SK-N-MC (cell line): Measurements from ENCODE around the gene SLC2A9.

ENCODE experiments used
- DNase-seq: peaks from one replicate; pipeline ENCODE4 v3.0.0-alpha.2; 2011; ENCODE audit warnings: low read depth, low spot score
- H3K27ac ChIP-seq: fragments of 200-600 bp; sonication (generic); 2 replicates; pipeline ENCODE4 v1.5.1; 2016; ENCODE audit warnings: mixed run types
- H3K36me3 ChIP-seq: fragments of 200-600 bp; sonication (generic); 2 replicates; pipeline ENCODE4 v1.6.1; 2017; ENCODE audit warnings: antibody characterized with exemption, low read length, mixed read lengths; ENCODE audit not compliant: insufficient read depth
- H3K4me3 ChIP-seq: fragments of 200-600 bp; sonication (generic); 2 replicates; pipeline ENCODE4 v1.5.1; 2016
- H3K9ac ChIP-seq: fragments of 200-600 bp; sonication (generic); 2 replicates; pipeline ENCODE4 v1.8.0; 2017; ENCODE audit warnings: mixed run types, mixed read lengths; ENCODE audit not compliant: insufficient read length
- H3K9me3 ChIP-seq: fragments of 200-600 bp; sonication (generic); 2 replicates; pipeline ENCODE4 v1.6.1; 2017; ENCODE audit warnings: low read depth, mild to moderate bottlenecking, antibody characterized with exemption, low read length, moderate library complexity, mixed read lengths
- EZH2 ChIP-seq: fragments of 200-600 bp; sonication (generic); IDR thresholded peaks from one replicate; pipeline ENCODE4 v1.6.1; 2017; ENCODE audit warnings: antibody characterized with exemption
- FOXP2 ChIP-seq: optimal IDR thresholded peaks from 2 replicates; pipeline ENCODE3; 2011; ENCODE audit warnings: mild to moderate bottlenecking, moderate library complexity; ENCODE audit not compliant: insufficient read depth; ENCODE audit errors: extremely low read length, control extremely low read depth
- POLR2AphosphoS5 ChIP-seq: IDR thresholded peaks from 2 replicates; pipeline ENCODE4 v1.6.1; 2012; ENCODE audit warnings: mild to moderate bottlenecking, low read depth, low read length, borderline replicate concordance

SLC2A9 gene

DNA sequence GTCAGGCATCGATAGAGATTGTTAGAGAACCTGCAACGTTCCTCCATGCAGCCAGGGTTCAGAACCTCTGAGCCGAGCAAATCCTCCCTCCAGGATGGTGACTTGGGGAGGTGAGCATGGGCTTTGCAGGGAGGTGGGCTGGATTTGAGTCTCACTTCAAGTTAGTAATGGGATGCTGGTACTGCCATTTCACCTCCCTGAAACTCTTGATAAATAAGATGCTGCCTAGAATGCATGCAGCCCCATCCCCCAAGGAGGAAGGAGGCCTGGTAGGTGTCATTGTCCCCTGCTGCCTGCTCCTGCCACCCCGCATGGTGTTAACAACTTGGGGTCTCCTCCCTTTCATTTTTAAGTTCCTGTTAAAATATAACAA lies 35.7 kb upstream of the SLC2A9 start:
- Histone ChIP-seq H3K9me3 (no peaks in the 10 kb centered on the region), H3K27ac (no peak overlapping the region), H3K36me3 (no peaks in the 10 kb centered on the region), H3K9ac (no peak overlapping the region), H3K4me3 (no peak overlapping the region)
- TF ChIP-seq FOXP2 (no peak), EZH2 (no peak)
- no peak for DNase-seq

GRCh38 chr4:10056334-10057022 lies 35.2 kb upstream of the SLC2A9 start:
- Histone ChIP-seq H3K4me3 (no peak overlapping the region), H3K9ac (no peak overlapping the region), H3K36me3 (no peaks in the 10 kb centered on the region), H3K9me3 (no peaks in the 10 kb centered on the region), H3K27ac (no peak overlapping the region)
- no peak for DNase-seq
- TF ChIP-seq EZH2 (no peak), FOXP2 (no peak), POLR2AphosphoS5 (no peak)

DNA sequence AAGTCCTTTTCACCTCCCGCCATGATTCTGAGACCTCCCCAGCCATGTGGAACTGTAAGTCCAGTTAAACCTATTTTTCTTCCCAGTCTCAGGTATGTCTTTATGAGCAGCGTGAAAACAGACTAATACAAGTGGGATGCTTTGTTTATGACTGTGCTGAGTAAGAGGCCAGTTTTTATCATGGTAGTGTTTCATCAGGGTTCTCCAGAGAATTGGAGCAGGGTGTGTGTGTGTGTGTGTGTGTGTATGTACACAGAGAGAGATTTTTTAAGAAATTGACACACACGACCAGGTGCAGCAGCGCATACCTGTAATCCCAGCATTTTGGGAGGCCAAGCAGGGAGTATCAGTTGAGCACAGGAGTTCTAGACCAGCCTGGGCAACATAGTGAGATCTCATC lies 34.6 kb upstream of the SLC2A9 start:
- no peak for DNase-seq
- Histone ChIP-seq H3K9me3 (no peaks in the 10 kb centered on the region), H3K27ac (no peak overlapping the region), H3K4me3 (no peak overlapping the region), H3K36me3 (no peaks in the 10 kb centered on the region), H3K9ac (no peak overlapping the region)
- TF ChIP-seq EZH2: no peak
- TF ChIP-seq FOXP2: no peak
- TF ChIP-seq POLR2AphosphoS5: no peak

DNA sequence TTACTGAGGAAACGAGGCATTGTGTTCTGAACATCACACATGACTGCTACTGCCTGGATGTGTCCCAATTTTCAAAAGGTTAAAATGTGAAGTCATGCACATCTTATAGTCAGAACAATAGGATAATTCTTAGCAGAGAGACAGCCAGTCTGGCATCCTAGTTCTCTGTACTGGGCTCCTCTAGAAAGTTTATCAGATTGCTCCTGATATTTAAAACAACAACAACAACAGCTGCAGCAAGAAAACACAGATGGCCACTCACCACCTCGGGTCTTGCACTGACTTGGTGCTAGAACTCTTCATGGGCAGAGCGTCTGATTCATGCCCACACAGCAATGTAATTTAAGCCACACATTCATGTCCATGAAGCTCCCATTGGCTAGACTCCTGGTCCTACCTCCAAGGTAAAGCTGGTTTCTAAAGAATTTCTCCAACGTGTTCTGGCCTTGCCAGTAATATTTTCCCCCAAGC lies 33.3 kb upstream of the SLC2A9 start:
- no peaks in the 10 kb centered on the region for H3K36me3 ChIP-seq
- H3K27ac ChIP-seq: no peak overlapping the region
- no peak overlapping the region for H3K9ac ChIP-seq
- H3K4me3 ChIP-seq: no peak overlapping the region
- TF ChIP-seq POLR2AphosphoS5 (no peak), EZH2 (no peak), FOXP2 (no peak)
- DNase-seq: no peak
- H3K9me3 ChIP-seq: no peaks in the 10 kb centered on the region

DNA sequence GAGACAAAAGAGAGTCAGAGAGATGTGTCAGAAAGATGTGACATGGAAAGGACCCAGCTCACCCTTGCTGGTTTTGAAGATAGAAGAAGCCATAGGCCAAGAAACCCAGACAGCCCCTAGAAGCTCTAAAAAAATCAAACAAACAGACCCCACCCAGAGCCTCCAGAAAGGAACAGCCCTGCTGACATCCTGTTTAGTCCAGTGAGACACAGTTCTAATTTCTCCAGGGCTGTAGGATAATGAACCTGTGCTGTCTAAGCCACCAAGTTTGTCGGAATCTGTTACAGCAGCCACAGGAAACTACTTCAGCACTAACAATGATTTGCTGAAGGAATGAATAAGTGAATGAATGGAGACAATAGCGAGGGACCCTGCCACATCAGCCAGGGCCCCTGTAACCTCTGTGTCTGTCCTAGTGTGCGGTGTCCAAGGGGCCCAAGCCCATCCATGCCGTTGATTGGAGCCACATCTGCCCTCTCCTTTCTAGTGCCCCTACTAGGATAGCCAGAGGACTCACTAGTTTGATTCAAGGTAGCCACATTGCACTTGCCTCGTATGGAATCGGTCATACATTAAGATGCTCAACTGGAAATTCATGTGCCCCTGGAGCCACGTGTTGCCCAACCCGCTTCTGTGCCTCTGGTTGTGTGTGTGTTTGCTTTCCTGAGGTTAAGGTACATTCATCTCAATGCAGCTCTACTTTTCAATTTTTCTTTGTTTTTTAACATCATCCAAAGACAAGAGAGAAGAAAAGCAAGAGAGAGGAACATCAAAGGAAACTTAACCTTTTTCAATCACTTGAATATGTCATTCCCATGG lies 32.5 kb upstream of the SLC2A9 start:
- Histone ChIP-seq H3K4me3 (no peak overlapping the region), H3K27ac (no peak overlapping the region), H3K9ac (no peak overlapping the region), H3K9me3 (no peaks in the 10 kb centered on the region), H3K36me3 (no peaks in the 10 kb centered on the region)
- no peak for DNase-seq
- TF ChIP-seq POLR2AphosphoS5 (no peak), FOXP2 (no peak), EZH2 (no peak)

- no peak for TF ChIP-seq EZH2
- Histone ChIP-seq H3K9ac (no peak overlapping the region), H3K4me3 (no peak overlapping the region), H3K9me3 (no peaks in the 10 kb centered on the region), H3K27ac (no peak overlapping the region), H3K36me3 (no peaks in the 10 kb centered on the region)
- DNase-seq: no peak
Measured at GRCh38 chr4:10051517-10052135, 30.3 kb upstream of the SLC2A9 start.

DNA sequence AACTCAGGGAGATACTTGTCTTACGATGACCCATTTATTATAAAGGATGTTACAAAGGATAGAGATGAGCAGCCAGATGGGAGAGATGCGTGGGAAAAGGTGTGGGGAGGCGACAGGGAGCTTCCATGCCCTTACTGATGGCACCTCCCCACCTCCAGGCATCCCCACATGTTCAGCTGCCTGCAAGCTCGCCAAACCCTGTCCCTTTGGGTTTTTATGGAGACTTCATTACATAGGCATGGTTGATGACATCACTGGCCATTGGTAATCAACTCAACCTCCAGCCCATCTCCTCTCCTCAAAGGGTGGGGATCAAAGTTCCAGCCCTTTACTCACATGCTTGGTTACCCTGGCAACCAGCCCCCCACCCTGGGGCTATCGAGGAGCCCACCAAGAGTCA lies 29.4 kb upstream of the SLC2A9 start:
- Histone ChIP-seq H3K4me3 (no peak overlapping the region), H3K27ac (no peak overlapping the region), H3K9me3 (no peaks in the 10 kb centered on the region), H3K9ac (no peak overlapping the region), H3K36me3 (no peaks in the 10 kb centered on the region)
- DNase-seq: no peak
- TF ChIP-seq FOXP2 (no peak), POLR2AphosphoS5 (no peak), EZH2 (no peak)

GRCh38 chr4:10050261-10050661 lies 29.0 kb upstream of the SLC2A9 start:
- H3K9ac ChIP-seq: no peak overlapping the region
- H3K27ac ChIP-seq: no peak overlapping the region
- DNase-seq: no peak
- H3K4me3 ChIP-seq: no peak overlapping the region
- TF ChIP-seq EZH2: no peak
- TF ChIP-seq POLR2AphosphoS5: no peak
- no peak for TF ChIP-seq FOXP2
- no peaks in the 10 kb centered on the region for H3K36me3 ChIP-seq
- no peaks in the 10 kb centered on the region for H3K9me3 ChIP-seq
